Measurements from ENCODE around the gene ELAVL2.

DNA sequence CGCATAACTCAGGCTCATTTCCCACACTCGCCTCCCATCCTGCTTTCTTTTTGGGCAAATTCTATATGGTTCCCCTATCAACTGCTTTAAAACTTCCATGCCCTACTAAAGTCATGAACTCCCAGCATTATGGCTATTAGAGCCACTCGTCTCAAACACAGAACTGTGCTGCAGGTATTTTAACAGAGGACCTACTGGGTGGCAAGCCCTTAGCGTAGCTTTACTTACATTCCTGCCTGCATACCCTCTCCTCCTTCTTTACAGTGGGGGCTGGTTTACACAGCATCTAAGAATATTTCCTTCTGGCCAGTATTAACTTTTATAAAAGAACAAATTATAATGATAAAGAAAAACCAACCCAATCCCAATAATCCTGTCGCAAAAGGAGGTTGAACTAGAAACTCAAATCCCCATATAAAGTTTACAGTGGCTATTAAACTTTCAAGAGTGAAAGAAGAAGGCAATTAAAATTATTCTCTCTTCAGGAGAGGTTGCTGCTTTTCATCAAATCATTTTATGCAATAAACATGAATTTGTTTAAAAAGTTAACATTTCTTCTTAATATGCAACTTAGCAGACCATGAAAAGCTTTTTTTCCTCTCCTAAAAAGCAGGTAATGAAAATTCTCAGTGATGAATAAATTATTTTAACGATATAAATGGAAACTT is 100.6 kb downstream of the ELAVL2 start:
- TF ChIP-seq, protein P1, sequence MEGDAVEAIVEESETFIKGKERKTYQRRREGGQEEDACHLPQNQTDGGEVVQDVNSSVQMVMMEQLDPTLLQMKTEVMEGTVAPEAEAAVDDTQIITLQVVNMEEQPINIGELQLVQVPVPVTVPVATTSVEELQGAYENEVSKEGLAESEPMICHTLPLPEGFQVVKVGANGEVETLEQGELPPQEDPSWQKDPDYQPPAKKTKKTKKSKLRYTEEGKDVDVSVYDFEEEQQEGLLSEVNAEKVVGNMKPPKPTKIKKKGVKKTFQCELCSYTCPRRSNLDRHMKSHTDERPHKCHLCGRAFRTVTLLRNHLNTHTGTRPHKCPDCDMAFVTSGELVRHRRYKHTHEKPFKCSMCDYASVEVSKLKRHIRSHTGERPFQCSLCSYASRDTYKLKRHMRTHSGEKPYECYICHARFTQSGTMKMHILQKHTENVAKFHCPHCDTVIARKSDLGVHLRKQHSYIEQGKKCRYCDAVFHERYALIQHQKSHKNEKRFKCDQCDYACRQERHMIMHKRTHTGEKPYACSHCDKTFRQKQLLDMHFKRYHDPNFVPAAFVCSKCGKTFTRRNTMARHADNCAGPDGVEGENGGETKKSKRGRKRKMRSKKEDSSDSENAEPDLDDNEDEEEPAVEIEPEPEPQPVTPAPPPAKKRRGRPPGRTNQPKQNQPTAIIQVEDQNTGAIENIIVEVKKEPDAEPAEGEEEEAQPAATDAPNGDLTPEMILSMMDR (IDR thresholded peaks at IDR 0.05), result no peak
- TF ChIP-seq POLR2AphosphoS5 (IDR thresholded peaks at IDR 0.05; ENCODE audit: low read depth, low read length), result no peak

Measured in Panc1 (cell line).